Measurements from ENCODE around the gene DPP6.

GRCh38 chr7:154584352-154585252, 532.4 kb downstream of the DPP6 start:
- TF ChIP-seq STAT1 (IDR thresholded peaks at IDR 0.05; ENCODE audit: unreplicated experiment) (no peak), CTCF (conservative IDR thresholded peaks at IDR 0.05; ENCODE audit: low read depth in 2 of 2) (no peak), POLR2AphosphoS5 (IDR thresholded peaks at IDR 0.05; ENCODE audit: low read depth) (no peak), ZNF462 (CRISPR knock-in tag; IDR thresholded peaks at IDR 0.05) (no peak), EZH2 (IDR thresholded peaks at IDR 0.05; ENCODE audit: low read depth, unreplicated experiment) (no peak), EZH2phosphoT487 (IDR thresholded peaks at IDR 0.05; ENCODE audit: unreplicated experiment) (no peak), REST (IDR thresholded peaks at IDR 0.05; ENCODE audit: unreplicated experiment) (no peak), JUNB (IDR thresholded peaks at IDR 0.05; ENCODE audit: unreplicated experiment) (no peak), ETS1 (IDR thresholded peaks at IDR 0.05) (no peak), ZNF331 (CRISPR knock-in tag; IDR thresholded peaks at IDR 0.05; ENCODE audit: low read depth) (no peak), NANOG (IDR thresholded peaks at IDR 0.05; ENCODE audit: borderline replicate concordance) (no peak), CREB1 (CRISPR knock-in tag; IDR thresholded peaks at IDR 0.05; ENCODE audit: low read depth) (no peak), ZNF114 (CRISPR knock-in tag; IDR thresholded peaks at IDR 0.05) (no peak)
